Measurements from ENCODE around the gene VPS13D.
"Not testable (repeated sequence)": the region's sequence is repeated elsewhere in the genome, so short reads cannot be mapped to it uniquely, and the experiment has no call there.

The VPS13D gene

DNA sequence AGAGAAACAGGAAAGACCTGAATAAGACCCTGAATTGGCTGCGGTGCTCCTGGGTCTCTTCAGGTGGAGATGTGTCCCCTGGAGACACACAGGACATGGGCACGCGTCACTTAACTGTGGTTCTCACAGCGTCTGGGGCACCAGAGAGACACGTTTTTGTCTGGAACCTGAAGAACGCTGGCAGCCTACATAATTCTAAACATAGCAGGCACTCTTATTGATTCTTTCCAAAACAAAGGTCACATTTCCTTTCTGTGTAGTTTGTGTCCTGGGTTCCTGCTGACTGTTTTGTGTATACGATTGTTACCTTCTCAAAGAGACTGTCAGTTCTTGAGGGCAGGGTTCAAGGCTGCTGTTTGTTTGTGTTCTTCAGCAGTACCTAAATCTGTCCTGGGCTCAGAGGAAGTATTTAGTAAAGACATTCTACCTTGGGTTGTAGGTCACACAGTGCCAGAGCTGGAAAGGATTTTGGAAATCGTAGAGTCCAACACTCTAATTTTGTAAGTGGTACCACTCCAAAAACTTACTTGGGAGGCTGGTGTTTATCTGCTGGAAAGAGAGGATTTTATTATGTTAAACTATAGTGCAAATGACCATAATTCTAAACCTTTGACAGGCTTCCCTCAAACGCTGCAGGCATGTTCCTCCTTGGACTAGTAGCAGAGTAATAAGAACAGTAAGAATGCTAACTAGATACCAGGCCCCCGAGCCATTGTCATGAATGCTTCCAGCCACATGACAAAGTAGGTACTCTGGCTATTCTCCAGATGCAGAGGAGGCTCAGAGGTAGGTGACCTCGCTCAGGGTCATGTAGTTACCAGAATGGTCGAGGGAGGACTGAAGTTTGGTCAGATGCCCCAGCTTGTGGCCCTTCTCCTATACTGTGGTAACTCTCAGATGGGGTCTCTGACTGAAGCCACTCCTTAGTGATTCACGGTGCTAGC lies 223.8 kb downstream of the VPS13D start:
- DNase-seq = no peak

DNA sequence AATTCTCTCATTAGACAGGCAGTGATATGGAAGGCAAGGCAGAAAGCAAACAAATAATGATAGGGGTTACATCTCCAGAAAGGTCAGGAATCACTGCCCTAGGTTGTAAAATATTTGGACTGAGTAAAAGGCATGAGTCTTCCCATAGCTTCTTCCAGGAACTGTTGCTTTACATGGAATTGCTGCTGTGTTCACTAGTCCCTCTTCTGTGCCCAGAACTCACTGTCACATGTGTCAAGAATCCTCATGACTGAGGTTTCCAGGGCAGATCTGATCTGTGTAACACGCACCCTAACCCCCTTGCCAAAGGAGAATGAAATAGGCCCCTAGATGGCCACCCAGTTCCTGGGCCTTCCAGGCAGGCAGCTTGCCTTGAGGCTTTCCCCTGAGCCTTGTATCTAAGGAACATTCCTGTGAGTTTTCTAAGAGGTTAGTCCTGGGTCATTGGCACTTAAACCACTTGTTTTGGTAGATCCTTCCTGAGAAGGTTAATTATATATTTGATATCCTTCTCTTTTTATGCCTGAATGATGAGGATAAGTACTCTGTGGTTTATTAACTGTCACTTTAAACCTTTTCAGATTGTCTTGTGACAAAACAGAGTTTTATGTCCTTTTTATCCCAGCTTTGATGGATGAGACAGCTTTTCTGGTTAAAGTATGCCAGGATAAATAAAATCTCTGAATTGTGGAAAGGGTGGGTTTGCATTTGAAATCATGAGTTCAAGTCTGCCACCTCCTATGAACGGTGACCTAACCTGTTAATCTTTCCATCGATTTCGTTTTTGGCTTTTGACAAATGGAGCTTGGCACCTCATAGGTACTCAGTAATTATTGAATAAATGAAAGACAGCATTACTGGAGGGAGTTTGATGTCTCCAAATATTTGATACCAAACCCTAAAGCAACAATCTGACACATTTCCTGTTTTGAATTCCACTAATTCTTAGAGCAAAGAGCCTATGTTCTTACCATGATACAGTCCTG lies 224.9 kb downstream of the VPS13D start:
- DNase-seq = no peak

DNA sequence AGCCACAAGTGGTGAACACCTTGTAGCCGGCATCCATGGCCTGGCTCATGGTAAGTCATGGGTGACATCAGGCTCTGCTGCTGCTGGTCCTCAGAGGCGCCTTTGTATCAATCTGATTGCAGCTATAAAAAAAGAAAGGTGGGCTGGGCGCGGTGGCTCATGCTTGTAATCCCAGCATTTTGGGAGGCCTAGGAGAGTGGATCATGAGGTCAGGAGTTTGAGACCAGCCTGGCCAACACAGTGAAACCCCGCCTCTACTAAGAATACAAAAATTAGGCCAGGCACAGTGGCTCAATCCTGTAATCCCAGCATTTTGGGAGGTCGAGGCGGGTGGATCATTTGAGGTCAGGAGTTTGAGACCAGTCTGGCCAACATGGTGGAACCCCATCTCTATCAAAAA lies 226.3 kb downstream of the VPS13D start:
- not testable (repeated sequence) for DNase-seq

DNA sequence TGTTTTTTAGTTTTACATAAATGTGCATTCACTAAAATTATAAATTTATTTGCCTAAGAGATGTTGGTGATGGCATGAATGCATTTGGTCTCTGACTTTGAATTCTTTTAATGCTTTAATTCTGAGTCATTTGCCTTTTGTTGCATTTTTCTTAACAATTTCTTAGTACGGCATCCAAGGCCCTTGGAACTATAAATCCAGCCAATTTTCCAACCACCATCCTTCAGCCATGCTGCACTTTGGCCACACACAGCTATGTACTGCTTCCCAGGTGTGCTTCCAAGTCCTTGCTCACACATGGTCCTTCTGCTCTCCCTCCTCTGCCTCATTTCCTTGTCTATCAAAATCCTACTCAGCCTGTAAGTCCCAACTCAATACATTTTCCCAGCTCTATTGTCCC lies 227.1 kb downstream of the VPS13D start:
- peak; percentile 14 for DNase-seq

DNA sequence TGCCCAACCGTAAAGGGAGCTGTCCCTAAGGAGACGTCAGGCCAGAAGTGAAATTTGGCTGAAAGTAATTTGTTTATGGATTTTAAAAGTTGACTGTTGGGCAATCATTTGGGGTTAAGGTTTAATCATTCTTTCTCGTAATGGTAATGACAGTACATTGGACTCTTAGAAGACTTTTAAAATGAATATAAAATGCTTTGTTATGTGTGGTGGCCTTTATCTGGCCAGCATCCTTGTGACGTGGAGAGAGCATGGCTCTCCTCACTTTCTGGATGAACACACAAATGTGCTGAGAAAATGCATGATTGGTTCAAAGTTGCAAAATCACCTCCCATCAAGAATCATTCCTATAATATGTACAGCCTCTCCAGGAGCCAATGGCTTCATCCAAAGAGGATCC lies 227.9 kb downstream of the VPS13D start:
- DNase-seq = no peak

DNA sequence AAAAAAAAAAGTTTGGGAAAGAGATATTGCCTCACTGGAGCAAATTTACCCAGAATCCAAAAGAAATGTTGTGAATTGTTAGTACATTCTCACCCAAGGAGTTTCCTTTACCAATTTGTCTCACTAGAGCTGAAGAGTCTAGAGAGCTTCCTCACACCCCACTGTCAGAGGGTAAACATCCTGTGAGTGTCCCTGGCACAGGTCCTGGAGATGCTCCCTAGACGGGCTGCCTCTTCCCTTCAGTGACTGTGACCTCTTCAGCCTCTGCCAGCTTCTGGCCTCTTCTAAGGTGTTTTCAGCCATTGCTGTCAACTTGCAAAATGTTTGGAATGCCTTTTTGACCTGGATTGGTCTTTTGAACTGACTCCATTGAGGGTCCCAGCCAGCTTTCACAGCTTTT lies 228.7 kb downstream of the VPS13D start:
- DNase-seq = no peak

DNA sequence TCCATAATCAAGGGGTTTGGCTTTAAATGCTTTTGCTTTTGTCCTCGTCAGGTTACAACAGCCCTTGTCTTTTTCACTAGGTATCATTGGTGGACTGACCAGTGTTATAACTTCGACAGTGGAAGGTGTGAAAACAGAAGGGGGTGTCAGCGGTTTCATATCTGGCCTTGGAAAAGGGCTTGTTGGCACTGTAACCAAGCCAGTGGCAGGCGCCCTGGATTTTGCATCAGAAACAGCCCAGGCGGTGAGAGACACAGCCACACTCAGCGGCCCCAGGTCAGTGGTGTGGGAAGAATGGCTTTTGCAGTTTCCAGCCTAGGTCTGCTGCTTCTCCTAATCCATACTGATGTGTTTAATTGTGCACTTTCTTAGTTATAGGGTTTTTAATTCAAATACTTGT lies 230.3 kb downstream of the VPS13D start:
- no peak for DNase-seq

DNA sequence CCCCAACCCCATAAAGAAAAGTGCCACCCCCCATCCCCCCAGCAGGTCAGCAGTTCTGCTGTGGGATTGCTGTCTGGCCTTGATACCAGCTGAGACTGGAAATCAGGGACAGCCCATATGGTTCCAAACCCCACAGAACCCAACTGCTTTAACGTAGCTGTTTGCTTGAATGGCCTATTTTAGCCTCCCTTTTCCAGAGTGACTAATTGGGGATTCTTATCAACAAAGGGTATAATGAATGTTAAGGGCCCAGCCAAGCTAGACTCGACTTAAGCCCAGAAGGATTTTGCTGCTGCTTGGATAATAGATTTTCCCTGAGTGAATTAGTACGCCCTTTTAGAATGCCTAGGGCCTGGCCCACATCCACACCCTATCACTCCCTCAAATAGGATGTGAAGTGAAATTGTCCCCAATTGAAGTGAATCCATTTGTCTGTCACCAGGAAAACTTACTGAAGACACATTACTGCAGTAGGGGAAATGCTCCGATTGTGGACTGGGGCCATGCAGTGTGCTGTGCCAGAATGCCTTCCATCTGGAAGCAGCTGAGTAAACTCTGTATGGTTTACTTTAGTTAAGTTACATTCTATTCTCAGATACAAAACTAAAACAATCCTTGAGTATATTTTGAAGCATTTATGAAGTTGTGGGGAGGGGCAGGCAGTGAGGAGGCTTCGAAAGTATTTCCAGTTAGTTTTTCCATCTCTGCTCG lies 231.2 kb downstream of the VPS13D start:
- no peak for DNase-seq

DNA sequence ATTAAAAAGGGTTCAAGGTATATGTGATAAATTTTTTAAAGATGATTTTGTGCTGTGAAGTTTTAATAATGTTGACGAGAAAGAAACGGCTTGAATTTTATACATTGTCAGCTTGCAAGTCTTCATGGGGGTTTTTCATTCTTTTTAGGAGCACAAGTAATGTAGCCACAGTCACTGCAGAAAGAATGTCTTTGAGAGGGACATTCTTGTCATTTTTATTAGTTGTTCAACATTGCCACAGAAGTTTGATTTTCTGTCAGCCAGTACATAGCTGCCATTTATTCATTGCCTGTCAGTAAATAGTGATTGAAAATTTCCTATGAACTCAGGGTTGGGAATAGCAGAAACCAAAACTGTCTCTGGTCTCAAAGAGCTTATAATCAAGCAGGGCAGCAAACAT lies 231.9 kb downstream of the VPS13D start:
- no peak for DNase-seq

DNA sequence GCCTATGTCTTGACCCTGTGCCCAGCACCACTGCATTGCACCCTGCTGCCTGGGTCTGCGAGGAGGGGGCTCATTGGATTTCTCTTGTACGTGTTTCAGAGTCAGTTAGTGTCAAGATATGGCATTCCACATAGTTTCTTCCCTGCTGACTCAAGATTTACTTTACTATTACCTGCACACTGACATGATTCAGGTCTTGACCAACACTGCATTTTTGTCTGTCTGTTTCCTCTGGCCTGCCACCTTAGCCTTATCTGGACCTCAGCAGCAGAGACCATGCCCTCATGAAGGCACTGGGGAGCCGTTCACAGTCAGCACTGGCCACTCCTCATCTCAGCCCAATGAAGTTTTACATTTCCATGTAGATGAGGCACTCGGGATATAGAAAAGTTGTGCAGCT lies 232.8 kb downstream of the VPS13D start:
- no peak for DNase-seq

DNA sequence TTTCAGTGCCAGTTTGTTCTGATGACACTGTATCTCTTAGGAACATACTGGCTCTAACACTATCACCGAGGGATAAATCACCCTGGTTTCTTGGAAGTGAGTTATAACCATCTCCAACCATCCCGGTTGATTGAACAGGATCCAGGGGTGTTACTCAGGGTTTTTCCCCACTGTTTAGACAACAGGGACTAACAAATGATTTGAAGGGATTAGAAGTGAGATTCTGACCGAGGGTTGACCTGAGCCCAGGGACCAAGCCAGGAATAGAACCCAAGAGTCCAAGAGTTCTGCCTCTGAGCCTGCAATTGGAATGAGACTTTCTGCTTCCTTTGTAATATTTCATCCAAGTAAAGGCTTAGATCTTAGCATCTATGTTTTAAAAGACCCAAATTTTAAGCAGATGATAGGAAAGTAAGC lies 234.2 kb downstream of the VPS13D start:
- DNase-seq = no peak

DNA sequence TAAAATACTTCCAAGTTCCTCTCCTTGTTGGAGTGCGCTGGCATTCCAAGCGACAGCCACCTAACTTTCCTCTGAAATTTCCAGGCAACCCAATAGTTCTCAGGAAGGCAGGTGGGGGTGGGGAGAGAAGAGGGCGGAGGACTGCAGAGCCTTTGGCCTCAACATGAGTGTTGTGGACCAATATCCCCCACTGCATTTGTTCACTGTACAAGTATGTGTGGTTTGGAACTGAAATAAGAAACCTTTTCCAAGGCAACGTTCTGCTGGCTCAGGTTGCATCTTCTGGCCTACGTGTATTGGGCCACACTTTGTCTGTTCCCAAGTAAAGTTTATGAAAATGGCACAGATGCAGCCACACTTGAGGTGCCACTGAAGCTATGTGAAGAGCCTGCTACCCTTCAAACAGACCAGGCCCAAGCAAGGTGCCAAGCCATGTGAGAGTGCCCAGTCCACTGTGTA lies 234.8 kb downstream of the VPS13D start:
- DNase-seq = no peak

DNA sequence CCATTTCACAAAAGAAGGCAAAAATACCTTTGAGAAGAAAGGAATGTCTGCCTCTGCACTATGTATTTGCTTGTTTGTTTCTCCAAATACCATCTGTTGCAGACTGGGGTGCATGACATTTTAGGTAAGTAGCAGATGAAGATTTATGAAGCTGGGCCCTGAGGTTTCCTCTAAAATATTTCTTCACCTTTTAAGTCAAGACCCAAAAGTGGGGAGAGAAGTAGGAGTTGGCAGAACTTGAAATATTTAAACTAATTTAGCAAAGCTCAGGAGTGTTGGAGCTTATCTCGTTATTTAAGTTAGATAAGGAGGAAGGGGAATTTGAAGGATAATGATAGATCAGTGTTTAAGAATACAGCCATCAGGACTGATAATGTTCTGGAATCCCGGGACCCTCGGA lies 235.3 kb downstream of the VPS13D start:
- no peak for DNase-seq

DNA sequence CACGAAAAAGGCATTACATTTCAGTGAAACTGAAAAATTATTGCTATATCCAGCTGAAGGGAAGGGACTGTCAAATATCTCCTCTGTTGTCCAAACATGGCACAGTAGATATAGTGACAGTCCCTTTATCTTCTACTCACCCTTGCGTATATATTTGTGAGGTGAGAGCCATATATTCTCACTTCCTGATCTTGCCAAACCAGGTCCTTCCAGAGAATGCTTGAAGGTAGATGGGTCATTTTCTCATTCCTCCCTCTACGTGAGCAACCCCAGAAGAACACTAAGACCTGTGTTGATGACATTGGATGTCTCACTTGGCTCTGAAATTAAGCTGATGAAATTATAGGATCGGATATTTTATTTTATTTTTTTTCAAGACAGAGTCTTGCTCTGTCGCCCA lies 237.0 kb downstream of the VPS13D start:
- DNase-seq = no peak

DNA sequence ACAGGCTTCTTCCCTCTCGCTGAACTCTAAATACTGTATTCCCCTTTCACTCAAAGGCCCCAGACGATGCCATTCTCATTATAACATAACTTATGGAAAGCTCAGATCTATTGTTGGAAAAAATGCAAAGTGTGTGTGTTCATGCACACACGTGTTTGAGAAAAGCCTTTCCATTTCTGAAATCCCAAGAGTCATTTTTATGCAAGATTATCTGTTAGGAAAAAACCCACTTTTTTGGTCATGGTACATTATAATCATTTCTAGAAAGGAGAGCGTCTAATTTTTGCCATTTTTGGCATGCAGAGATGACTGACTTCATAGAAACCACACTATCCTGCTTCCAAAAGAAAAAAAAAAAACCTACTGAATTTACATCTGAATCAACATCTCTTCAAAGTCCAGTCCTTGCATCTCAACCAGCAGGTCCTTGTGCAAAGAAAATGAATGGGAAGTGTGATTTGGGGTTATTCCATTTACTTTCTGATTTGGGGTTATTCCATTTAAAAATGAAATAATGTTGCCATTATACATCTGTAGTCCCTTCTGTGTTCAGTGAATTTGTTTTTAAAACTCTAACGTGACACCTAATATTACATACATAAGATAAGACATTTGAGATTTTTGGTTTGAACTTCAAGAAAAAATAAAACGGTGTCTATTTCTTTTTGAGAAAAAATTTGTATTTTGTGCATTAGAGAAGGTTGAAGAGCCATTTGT lies 237.9 kb downstream of the VPS13D start:
- DNase-seq = no peak

DNA sequence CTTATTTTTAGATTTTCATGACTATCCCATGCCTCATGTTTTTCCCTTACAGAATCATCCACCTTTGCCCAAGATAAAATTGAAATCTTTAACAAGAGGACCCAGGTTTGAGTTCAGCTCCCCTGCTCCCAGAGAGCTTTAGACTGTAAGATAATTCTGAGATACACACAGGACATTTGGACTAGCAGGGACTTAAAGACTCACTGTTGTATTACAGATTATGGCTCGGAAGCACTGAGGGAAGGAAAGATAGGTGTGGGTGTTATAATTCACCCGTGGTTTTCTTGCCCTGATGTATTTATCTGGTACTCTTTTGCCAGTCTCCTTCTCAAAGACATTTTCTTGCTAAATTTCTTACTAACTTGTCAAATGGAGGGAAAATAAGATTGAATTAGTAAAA lies 238.5 kb downstream of the VPS13D start:
- DNase-seq = no peak

DNA sequence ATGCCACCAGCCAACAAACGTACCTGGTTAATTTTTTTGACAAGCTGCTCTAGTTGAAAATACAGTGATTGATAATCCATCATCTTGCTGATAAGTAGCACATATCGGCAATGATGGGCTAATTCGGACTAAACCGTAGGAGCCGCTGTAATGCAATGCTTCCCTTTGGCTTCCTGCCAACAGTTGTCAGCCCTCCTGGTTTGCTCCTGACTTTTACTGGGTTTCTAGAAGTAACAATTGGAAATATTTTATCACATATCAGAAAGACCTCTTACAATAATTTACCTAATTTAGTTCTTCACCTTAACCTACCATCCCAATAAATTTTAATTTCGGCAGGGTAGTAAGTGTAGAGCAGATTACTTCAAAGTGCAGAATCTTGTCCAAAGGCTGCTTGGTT lies 239.7 kb downstream of the VPS13D start:
- no peak for DNase-seq

DNA sequence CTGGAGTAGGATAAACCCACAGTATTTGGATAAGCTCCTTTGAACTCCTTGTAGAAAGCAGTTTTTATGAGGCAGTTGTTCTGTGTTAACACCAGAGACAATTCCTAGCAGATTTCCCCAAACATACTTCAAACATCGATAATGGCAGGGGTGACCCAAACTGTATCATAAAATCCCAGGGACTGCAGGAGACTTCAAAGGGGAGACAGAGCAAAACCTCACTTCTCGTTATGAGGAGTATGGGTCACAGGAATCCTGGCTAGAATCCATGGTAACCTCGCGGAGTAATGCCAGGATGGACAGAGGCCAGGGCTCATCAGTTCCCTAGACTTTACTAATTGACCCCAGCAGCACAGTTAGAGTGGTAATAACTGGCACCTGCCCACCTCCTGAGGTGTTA lies 240.2 kb downstream of the VPS13D start:
- no peak for DNase-seq

DNA sequence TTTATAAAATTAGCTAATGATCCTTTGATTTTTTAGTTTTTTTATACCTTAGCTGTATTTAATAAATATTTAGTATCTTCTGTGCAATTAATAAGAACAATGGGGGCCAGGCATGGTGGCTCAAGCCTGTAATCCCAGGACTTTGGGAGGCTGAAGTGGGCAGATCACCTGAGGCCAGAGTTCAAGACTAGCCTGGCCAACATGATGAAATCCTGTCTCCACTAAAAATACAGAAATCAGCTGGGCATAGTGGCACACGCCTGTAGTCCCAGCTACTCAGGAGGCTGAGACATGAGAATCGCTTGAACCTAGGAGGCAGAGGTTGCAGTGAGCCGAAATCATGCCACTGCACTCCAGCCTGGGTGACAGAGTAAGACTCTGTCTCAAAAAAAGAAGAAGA lies 241.1 kb downstream of the VPS13D start:
- DNase-seq = not testable (repeated sequence)

DNA sequence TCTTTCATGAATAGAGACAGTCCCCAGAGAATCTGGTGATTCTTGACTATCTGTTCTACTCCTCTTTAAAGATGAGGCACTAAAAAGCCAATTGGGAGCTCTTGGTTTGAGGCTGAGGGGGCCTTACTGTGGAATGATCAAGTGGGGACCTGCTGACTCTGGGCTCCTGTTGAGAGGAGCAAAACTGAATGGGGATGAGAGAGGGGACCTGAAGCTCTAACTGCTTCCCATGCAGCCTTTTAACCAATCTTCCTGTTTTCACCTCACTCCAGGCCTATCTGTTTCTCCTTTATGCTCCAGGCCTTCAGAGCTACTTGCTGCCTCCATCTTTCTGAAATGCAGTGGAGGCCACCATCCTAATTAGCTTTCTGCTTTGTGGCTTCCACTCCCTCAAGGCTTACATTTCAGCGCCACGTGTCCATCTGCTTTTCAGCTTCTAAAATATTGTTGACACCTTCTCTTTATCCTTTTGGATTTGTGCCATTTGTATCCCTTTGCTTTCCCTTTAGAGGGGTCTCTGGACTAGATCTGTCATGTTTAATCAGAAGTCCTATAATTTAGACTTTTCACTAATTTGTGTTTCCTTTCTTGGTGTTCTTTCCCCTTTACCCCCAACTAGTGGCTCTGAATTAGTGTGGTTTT lies 242.4 kb downstream of the VPS13D start:
- no peak for DNase-seq

DNA sequence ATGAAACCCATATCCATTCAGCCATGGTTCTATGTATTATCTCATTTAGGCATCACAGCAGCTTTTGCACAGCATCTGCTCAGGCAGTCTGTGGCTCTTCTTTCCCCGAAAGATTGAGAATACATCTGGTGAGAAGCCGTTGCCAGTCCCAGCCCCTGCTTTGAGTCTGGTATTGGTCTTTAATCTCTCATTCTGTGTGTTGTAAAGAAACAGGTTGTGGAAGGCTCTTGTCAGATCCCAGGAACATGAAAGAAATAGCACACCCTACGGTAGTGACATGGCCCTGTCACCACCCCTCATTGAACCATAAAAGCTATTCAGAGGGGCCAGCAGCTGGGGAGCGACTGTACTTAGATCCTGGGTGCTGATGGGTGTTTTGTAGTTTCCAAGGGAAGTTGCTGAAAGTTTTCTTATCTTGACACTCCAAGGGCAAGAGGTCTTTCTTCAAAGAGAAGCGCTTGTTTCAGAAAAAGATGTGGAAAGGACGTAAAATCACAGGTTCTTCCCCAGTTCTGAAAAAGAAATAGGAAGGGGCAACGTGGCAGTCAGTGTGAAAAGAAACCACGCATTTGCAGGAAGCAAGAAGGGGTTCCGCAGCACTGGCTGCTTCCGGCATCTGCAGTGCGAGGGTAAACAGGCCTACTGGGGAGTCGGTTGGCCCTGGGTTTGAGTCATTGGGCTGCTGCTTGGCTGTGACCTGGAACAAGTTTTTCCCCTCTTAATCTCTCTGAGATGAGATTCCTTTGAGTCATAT lies 243.1 kb downstream of the VPS13D start:
- no peak for DNase-seq
